GM12873 (cell line): ENCODE measurements around the gene KLHL10.

ENCODE experiments used
- TF ChIP-seq, protein P1 (sequence below): IDR thresholded peaks from 2 replicates; pipeline ENCODE4 v1.5.1; 2012; ENCODE audit warnings: low read depth, mild to moderate bottlenecking, moderate library complexity, low read length, control low read depth; ENCODE audit not compliant: insufficient read depth; ENCODE audit errors: missing control alignments

KLHL10 gene

DNA sequence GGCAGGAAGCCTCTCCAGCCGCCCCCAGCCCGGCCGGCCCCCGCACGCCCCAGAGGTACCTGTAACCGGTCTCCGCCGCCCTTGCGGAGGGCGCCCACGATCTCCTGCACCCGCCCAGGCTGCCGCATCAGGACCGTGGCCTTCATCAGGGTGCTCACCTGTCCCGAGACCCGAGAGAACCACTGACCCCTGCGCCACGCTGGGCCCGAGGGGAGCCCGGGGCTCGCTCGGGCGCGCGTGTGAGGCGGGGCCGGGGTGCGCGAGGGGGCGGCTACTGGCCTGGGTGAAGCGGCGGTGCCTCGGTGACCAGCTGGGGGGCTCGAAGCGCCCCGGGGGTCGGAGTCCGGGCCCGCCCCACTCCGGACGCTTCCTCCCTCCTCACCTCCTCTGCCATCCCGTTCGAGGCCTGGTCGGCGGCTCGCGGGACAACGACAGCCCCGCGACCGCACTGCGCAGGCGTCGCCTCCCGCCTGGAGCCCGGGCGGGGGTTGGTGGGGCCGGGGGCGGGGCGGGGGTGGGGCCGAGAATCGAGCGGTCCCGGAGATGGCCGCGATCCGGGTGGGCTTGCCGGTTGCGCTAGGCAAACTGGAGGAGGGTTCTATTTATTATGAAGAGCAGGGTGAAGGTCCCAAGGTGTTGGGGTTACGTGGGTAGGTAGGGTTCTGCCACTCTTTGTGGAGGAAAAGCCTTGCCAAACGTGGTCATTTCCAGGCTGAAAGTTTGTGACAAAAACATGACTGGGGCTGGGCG, 1.6 kb upstream of the KLHL10 start, which contains the start of gene NT5C3B:
NT5C3B (minus strand) TSS at position 433 of the 750 bp plus-strand sequence; CDS start at position 394, 39 bp downstream.
- TF ChIP-seq, protein P1, sequence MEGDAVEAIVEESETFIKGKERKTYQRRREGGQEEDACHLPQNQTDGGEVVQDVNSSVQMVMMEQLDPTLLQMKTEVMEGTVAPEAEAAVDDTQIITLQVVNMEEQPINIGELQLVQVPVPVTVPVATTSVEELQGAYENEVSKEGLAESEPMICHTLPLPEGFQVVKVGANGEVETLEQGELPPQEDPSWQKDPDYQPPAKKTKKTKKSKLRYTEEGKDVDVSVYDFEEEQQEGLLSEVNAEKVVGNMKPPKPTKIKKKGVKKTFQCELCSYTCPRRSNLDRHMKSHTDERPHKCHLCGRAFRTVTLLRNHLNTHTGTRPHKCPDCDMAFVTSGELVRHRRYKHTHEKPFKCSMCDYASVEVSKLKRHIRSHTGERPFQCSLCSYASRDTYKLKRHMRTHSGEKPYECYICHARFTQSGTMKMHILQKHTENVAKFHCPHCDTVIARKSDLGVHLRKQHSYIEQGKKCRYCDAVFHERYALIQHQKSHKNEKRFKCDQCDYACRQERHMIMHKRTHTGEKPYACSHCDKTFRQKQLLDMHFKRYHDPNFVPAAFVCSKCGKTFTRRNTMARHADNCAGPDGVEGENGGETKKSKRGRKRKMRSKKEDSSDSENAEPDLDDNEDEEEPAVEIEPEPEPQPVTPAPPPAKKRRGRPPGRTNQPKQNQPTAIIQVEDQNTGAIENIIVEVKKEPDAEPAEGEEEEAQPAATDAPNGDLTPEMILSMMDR = no peak

DNA sequence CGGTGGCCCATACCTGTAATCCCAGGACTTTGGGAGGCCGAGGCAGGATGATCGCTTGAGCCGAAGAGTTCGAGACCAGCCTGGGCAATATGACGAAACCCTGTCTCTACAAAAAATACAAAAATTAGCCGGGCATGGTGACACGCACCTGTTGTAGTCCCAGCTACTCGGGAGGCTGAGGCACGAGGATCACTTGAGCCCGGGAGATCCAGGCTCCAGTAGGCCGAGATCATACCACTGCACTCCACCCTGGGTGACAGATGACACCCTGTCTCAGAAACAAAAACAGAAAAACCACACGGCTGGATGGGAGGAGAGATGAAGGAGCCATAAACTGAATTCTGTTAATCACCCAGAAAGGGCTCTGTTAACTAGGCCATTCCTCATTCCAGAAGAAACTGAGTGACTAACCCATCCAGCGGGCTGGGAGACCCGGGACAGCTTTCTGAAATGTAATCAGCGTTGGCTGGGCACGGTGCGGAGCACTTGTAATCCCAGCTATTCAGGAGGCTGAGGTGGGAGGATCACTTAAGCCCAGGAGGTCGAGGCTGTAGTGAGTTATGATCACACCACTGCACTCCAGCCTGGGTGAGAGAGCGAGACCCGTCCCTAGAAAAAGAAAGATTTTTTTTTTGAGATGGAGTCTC, 952 bp upstream of the KLHL10 start:
- TF ChIP-seq, protein P1 = no peak

DNA sequence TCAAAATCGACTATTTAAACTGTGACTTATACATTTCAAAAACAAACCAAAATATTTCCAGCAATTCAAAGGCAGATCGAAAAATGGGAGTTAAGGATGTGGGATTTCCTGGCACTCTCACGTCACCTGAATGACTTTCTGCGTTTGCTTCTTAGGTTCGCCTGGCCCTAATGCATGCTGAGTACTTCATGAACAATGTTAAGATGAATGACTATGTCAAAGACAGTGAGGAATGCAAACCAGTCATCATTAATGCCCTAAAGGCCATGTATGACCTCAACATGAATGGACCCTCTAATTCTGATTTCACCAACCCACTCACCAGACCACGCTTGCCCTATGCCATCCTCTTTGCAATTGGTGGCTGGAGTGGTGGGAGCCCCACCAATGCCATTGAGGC, 7.3 kb downstream of the KLHL10 start:
- TF ChIP-seq, protein P1 = no peak

DNA sequence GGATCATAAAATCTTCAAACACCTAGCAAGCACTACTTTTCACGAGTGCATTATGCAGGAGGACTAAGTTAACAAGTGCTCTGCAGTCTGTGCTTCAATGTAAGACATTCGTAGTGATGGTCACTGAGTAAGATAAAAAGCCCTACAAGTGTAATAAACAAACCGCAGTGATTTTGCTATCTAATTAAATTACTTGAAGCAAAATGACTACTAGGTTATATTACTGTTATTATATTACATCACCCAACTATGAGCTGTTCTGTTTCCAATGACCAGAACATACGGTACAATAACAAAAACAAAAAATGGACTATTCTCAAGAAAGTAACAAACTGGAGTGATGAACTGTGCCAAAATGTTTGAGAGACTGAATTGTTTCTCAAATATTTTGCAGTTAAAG, 11.2 kb downstream of the KLHL10 start:
- TF ChIP-seq, protein P1 = no peak

DNA sequence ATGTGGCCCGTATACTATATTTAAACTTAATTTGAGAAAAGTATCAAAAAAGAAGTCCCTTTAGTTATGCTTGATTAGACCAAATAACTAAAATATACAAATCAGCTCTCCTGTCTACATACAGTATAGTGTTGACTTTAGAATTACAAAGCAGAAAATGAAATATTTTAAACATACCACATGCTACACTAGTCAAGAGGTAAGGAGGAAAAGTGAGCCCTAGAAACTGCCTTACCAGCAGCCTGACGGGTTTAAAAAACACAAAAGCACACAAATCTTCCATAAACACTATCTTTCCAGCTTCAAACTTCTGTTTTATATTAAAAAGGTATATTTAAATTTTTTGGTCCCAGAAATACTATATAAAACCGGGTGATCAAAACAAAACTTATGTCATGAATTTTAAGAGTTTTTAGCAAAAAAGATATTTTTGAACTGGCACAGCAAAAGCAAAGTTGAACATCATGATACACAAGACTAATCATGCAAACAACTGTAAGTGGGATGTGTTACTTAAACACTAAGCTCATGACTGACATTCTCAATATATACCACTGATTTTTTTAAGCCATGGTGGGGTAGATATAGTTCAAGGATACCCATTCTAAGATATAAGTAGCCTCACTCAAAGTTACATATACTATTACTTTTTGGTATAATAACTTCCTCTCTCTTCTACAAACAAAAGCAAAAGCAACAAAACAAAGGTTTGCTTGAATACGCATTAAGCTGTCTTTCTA, 11.8 kb downstream of the KLHL10 start:
- TF ChIP-seq, protein P1 = no peak

DNA sequence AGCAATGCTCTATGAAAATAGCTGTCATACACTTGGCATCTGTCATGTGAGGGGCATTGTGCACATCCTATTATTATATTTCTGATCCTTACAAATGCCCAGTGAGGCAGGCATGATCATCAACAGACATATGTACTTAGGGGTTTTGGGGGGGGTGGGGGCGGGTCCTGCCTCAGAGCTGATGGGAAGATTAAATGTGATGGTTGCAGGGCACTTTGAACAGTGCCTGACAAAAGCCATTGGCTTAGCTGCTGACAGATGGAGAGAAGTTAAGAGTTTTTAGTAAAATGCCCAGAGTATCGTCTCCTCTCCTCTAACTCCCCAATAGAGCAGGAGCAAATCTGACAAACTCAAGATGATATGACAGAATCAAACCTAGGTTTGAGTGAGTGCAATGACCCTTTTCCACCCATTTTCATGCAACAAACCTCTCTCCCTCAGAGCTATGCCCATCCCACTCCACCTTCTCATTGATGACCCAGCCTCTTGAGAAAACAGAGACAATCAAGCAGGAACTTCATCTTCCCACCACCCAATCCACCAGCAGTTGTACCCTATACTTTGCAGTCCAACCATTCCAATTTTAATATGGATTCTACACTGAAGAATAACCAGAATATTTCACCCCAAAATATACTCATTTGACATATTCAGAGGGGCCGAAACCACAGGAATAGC, 22.8 kb downstream of the KLHL10 start:
- TF ChIP-seq, protein P1 = no peak
